OCI-LY7 (cell line): ENCODE results near the gene INPP4A.
A peak's percentile ranks its signal among the peaks of the same experiment; 100 is the strongest.

Source experiments
- CTCF ChIP-seq: fragments of 200-600 bp; sonication (generic); conservative IDR thresholded peaks from 2 replicates; pipeline ENCODE4 v1.5.1; 2014; ENCODE audit warnings: mild to moderate bottlenecking, antibody characterized with exemption, low read length, moderate library complexity, mixed read lengths
- EZH2phosphoT487 ChIP-seq: fragments of 200-600 bp; sonication (generic); IDR thresholded peaks from 2 replicates; pipeline ENCODE4 v1.6.1; 2018; ENCODE audit warnings: low read depth, borderline replicate concordance, mild to moderate bottlenecking, mixed run types, antibody characterized with exemption, low read length, moderate library complexity, mixed read lengths

- peak; percentile 88 for TF ChIP-seq CTCF
- no peak for TF ChIP-seq EZH2phosphoT487
Measured at GRCh38 chr2:98412751-98413458, 31.8 kb upstream of the INPP4A start.
